Activated CD4-positive, alpha-beta T cell treated with anti-CD3 and anti-CD28 coated beads for 24 hours (primary cell): Measurements from ENCODE around the gene TP63.

Source experiments
- DNase-seq, 2 donors: peaks; one replicate each; pipeline ENCODE4 v3.0.0-alpha.2; 2020; ENCODE audit warnings: low read depth in 2 of 2

Gene TP63

DNA sequence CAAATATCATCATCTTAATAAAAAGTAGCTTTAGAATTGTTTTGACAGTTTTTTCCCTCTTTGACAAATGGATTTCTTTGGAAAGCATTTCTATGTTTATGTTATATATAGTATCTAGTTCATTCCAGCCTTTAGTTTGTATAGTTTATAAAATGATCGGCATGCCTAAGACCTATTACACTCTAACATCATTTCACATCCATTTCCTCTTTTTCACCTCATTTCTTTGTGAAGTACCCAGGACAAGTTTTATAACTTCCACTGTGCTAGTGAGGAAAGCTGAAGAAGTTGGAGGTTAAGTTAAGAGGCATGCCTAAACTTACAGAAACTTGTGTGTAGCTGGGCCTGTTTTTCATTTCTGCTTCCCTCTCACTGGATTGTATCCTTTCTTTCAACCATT lies 178.4 kb downstream of the TP63 start:
- no peak for DNase-seq

DNA sequence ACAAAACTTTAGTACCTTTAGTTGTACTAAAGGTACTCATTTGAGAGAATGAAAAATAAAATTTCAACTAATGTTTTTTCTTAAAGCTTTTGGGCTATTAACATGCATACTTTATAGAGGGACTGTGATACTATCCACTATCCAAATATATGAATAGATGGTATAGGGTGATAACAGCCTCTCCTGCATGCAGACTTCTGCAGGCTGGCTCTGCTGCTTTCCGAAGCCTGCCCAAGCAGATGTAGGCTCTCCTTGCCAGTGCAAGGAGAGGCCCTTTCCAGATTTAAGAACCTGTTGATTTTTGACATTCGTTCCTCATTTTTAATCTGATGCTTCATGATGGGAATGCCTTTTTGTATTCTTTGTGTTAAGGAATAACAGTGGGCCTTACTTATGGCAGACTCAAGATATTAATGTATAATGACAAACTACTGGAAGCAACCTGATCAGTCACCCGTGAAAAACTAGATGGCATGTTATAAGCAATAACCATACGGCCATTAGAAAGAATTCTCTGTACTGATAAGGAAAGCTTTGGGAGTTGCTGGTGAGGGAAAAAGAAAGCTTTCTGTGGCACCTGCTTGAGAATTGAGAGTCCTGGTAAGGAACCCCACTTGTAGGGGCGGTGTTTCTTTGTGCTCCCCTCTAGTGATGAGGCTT lies 181.7 kb downstream of the TP63 start:
- no peak for DNase-seq

DNA sequence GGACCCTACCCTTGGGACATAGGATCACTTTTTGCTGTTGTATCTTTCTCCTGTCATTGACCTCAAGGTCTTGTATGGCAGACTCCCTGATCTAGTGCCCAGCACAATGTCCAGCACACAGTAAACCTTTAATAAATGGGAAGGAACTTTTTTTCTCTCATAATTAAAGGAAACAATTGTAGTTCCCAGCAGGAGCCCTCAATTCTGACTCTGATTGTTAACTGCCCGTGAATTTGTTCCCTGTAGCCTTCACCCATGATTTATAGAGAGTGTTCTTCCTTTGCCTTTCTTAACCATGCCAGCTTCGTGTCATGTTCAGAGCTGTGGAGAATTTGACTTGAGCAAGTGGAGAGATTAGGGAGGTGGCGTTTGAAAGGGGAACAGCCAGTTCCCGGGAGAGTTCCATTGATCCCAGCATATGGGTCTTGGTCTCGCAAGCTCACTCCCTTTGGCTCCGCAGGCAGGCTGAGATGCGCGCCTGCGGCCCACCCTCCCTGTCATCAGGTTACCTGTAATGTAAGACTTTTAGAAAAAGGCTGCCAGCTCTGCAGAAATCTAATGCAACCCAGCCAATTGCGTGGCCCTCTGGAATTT lies 182.6 kb downstream of the TP63 start:
- DNase-seq = no peak

DNA sequence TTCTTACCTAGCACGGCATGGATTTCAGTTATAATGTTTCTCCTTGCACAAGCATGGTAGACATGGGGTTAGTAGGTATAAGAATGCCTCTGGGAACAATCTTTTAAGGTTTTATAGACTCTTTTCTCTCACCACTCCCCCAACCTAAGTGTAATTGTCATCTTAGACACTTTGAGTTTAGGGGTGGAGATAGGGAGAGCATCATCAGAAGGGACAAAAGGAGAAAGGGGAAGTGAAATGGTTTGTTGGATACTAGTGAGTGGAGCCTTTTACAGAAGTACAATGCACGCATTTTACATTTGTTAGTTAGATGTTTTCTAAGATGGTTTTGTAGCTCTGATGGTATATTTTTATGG lies 189.2 kb downstream of the TP63 start:
- no peak for DNase-seq

DNA sequence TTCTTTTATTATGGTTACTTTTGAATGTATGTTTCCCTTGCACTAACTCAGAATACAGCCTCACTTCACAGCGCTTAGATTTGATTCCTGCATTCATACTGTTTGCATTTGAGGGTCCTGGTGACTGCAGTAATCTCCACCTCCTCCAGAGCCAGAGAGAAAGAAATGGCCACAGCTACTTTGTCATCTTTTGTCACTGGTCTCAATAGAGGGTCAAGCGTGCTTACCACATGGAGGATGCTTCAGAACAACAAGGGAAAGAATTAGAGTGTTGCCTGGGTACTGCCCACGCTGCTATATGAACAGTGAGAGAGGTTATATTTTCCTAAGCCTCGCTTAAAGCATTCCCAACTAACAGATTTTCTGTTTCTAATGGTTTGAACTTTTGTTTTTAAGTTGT lies 190.1 kb downstream of the TP63 start:
- DNase-seq = no peak

DNA sequence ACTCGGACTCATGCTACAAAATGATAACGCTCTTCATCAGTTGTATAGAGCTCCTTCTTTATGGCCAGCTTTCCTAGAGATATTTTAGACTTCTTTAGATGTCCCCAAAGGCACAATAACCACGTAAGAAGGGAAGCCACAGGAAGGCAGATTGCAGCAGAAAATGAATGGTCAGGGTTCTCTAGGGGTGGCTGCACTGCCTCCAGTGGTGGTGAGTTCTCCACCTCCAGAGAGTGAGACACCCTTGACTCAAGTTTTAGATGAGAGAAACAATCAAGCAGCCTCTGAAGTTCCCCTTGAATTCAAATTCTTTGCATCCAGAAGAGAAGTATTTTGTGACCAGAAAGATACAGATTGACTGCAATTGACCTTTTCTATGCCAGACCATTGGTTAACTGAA lies 191.5 kb downstream of the TP63 start:
- DNase-seq = no peak

DNA sequence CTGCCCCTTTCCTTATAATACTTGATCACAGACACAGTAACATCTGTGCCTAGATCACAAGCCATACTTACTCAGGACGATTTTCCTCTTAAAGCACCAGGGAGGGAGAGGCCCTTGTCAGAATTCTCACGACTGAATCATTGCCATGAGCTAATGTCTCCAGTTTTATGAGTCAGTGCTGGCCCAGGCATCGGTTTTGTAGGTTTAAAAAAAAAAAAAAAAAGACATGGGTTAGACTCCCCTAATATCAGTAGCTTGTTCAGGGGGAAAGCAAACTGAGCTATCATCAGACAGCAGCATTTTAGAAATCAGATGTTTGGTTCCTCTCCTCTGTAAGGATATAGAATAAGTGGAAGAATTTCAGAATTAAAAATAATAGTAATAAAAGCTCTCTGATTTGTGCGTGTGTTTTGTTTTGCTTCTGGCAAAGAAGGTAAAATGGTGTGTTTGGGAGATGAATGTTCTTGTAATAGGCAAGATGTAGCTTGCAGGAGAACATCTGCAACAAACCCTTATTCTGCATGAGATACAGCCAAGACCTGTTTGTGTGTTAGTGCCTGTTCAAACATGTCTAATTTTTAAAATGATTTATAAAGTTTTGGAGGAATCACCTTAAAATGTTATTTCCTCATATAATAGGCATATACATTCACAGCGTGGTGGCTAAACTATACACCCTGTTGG lies 193.6 kb downstream of the TP63 start:
- DNase-seq = no peak

DNA sequence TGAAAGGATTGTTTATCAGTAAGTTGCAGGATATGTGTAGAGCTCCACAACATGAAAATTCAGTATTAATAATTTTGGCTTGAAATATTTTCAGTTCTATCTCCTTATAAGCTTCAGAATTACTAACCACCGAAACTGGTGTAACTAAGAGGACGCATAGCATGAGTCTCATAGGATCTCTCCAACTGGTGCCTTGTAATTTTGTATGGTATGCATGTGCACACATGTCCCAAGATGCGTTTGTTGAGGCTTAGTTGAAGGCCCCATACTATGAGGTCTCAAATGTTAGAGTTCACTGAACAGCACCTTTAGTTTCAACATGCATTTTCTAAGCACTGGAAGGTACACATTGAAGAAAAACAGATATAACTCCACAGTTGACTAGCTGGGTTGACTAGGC lies 195.4 kb downstream of the TP63 start:
- DNase-seq = no peak

DNA sequence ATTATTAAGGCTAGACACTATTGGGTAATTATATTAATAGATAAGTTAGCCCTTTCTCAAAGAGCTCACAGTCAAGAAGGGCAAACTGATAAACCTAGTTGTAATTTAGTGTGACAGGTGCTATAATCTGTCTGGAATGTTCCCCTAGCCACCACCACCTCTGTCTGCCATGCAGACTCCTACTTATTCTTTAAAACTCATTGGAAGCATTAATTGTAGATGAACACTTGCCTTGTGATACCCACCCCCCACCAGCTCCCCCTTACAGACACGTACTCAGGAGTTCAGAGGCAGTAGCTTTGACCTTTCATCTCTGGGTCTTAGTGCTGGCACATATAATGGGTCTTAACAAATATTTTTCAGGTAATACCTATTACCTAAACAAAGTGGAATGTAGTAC lies 195.9 kb downstream of the TP63 start:
- no peak for DNase-seq

DNA sequence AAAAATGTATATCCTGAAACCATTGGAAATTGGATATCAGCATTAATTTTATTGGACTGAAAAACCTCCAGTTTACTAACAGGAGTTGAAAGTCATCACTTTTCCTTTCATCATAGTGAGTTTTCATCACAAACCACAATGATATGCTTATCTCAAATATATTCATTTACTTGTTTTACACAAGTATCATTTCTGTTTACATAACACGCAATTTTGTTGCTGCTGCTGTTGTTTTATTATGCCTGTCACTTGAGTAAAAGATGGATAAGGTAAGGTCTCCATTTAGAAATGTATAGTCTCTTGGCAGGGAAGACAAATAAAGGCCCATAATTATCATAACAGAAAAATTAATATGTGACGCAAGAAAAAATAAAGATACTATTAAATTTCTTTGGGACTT lies 199.2 kb downstream of the TP63 start:
- no peak for DNase-seq

DNA sequence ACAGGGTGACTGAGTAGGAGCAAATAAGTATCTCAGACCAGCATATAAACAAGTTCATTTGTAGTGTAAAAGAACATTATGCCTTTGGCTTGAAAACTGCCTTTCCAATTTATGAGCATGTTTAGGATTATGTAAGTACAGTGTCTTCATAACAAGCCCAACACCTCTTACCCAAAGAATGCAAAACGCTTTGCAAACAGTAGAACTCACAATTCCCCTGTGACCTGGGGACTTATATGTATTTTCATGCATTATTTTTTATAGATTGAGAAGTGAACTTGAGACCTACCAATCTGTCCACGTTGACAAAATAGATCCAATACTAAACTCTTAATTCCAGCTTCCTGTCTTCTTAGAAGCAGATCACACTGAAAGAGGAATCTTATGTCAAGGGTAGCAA lies 202.1 kb downstream of the TP63 start:
- no peak for DNase-seq

DNA sequence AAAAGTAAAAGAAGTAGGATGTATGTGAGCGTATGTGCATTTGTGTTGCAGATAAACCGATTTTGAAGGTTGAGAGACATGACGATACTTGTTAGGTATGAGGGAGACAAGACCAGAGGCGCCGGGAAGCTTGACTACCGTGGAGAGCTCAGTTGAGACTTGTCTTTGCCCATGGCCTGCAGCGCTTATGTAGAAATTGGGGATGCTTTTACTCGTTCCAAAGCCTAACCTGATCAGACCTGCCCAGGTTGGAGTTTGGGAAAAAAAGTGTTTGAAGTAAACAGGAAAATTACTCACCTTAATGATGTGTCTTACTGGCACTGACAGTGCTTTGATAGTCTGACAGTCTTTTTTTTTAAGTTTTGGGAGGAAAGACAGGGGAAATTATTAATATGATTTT lies 202.8 kb downstream of the TP63 start:
- no peak for DNase-seq

DNA sequence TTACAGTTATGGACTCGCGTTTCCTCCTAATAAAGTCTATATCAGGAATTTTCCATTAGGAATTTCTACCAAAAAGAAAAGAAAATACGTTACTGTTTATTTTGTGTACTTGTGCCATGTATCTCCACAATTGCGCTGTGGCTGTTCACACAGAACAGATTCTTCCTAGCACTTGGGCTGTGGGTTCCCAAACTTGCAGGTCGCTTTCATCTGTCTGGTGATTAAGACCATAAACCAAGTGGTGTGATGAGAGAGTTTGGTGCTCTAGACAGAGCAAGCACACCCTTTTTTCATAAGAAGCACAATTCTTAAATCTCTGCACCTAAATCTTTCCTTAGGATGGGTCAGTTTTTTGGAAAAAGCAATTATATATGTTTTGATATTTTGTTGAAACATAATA lies 203.3 kb downstream of the TP63 start:
- DNase-seq = no peak

DNA sequence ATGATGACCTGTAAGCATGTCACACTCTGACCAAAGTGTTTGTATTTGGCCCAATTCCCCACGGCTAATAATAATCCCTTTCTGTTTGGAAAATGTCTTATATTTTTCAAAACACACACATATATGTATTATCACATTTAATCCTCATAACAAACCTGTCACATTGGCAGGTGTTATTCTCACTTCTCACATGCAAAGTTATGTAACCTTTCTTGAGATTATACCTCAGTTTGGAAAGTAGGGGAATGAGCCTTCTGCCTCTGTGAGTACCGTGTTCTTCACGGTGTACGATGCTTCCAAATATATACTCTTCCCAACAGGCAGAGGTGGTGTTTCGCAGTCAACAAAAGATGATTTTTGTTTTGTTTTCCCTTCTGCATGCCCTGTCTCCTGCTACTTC lies 205.6 kb downstream of the TP63 start:
- DNase-seq = no peak

DNA sequence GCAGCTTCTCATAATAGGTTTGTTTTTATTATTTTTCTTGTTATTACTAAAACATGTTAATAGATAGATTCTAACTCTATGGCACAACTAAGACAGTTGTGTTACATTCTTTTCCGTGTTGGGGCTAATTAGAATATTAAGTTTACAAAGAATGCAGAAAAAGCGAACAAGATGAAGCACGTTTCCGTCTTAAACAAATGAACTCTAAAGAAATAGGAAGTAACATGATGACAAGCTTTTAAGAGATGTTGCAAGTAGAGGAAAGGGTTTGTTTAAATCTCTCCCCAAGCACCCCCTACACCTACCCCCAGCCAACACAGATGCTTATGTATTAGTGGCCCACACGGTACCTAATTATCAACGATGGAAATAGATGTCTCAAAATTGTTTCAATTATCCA lies 207.1 kb downstream of the TP63 start:
- no peak for DNase-seq

DNA sequence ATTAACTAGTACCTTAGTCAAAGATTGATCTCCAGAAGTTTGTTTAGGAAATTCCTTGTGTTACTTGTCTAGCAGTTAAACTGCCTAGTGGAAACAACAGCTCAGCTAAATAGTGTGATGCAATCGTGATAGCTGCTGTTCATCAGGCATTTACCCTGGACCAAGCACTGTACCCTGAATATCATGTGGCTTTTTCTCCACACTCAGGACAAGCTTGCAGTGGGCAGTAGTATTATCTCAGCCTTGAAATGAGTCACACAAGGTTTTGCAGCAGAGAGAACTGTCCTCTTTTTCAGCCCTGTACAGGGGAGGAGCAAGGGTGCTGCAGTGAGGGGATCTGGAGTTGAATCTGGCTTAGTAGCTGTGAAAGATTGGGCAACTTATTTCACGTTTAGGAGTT lies 208.4 kb downstream of the TP63 start:
- DNase-seq = no peak

DNA sequence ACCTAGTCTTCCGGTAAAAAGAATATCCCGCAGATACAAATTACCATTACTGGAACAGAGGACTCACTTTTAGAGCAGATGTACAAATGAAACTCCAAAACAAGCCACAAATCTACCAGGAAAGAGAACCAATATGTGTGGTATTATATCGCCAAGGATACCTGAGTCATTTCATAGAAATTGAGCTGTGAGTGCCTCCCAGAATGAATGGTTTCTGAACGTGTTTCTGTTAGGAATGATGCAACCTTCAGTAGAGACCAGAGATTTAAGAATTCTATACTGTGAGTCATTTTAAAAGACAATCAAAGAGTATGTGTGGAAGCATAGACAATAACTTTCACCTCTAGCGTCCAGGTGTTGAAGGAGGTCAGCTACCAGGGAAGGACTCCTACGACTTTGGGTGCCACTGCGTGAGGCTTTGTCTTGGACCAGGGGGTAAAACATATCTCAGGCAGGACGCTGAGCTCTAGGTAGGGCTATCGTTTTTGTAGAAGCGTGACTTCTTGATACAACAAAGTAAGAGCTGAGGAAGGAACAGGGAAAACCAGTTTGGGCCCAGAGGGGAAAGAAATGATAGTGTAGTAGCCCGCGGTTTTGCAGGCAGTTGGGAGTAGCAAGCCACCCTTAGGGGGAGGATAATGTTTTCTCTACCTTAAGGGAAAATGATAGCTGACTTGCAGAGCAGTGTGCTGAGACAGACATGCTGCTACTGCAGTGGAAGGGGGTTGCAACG lies 210.4 kb downstream of the TP63 start:
- DNase-seq = no peak

DNA sequence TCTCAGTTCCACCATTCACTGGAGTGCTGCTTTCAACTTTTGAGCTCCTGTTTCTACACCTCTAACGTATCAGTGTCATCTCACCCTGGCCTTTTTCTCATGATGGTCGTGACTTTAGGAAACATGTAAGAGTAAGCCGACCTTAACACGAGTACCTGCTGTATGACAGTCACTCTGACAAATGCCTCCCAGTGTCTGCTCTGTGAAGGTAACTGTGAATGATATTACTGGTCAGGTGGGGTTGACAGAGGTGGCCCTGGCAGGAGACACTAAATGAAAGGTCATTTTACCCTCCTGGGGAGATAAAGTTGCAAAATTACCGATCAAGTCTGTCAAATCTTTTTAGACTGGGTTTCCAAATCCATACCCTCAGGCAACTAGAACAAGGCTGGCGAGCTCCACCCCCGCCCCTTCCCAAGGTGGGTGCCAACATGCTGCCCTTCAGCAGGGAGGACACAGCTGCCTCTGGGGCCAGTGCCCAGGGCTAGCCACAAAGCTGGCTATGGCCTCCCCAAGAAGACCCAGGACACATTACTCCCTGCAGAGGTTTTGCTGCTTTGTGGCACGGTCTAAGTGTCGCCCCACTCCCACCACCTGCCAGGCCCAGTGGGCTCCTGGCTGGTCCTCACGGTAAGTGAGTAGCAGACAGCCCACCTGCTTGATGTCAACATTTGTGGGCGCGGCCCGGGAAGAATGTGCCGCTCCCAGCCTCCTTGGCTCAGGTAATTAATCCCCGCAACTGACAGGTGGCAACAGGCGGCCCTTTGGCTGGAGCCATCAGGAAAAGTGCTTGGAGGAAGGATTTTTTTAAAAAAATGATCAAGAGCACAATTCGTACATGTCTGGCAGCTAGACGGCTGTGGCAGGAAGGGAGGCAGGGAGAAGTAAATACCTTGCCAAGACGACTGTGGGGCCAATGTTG lies 211.8 kb downstream of the TP63 start:
- DNase-seq = no peak

DNA sequence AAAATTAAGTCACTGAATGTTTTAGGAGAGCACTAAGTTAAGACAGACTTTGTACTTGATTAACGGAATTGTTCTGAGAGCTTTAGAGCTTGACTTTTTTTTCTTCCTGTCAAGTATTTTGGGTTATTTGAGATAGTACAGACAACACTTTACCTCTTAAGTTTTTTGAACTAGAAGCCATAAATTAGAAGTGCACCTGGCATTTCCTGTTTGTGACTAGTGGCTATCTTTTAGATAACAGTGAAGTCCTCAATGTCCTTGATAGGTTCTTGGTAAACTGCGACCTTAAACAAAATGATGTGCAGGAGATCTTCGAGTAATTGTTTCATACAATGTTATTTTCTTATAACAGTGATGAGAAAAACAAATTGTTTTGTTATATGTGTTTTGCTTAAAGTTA lies 213.9 kb downstream of the TP63 start:
- no peak for DNase-seq

DNA sequence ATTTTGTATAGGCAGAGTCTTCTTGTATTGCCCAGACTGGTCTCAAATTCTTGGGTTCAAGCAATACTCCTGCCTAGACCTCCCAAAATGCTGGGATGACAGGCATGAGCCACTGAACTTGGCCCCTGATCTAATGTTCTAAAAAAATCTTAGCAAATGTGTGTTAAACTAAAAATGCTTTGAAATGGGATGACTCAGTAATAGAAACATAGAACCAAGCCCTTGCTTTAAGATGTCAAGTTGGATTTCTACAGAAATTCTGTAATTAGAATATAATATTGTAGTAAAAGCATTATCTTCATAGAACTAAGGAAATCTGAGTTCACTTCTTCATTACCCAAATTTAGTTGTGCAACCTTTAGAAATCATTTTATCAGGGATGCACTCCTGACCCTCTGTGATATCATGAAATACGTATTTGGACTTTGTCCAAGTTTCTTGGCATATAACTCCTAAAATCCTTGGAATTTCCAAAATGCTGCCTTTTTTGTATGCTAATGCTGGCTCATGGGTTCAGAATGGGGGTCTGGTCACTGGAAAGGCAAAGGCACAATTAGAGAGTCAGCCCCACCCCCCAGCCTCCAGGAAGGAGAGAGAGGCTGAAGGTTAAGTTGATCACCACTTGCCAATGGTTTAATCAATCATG lies 217.3 kb downstream of the TP63 start:
- DNase-seq = no peak

DNA sequence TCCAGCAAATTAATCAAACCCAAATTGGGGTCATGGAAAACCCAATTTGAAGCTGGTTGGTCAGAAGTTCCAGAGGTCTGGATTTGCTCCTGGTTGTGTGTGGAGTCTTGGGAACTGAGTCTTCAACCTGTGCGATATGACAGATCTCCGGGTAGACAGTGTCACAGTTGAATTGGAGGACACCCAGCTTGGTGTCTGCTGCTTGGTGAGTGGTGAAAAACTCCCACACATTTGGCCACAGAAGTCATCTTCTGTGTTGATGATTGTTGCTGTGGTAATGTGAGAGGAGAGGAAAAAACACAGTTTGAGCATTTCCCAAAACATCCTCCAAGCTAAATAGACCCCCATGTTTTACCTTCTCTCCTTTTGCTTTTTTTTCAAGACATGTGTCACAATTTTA lies 218.1 kb downstream of the TP63 start:
- DNase-seq = no peak
